GM12892 (cell line): Measurements from ENCODE around the gene THSD7B.

ENCODE experiments used
- POLR2A ChIP-seq: IDR thresholded peaks from 2 replicates; pipeline ENCODE4 v1.6.1; 2011; ENCODE audit warnings: low read depth, low read length, control low read depth
- TAF1 ChIP-seq: IDR thresholded peaks from 2 replicates; pipeline ENCODE4 v1.6.1; 2011; ENCODE audit warnings: low read depth, mild to moderate bottlenecking, control low read depth, low read length, borderline replicate concordance

- no peak for TF ChIP-seq TAF1
- no peak for TF ChIP-seq POLR2A
Measured at GRCh38 chr2:136783856-136784255, 18.5 kb downstream of the THSD7B start.
